Adrenal gland (tissue), 19 donors: ENCODE data around the gene CLASRP. TPM values are rescaled to one million over a fixed set of nuclear protein-coding genes. Genes with fewer than 3 reads are reported as not detected.
A peak's percentile ranks its signal among the peaks of the same experiment; 100 is the strongest.

Experiments
- DNase-seq, 7 donors: peaks; one replicate each; pipeline ENCODE4 v3.0.0-alpha.2; 2019 to 2020
- H3K27ac ChIP-seq, 5 donors: fragments of 200-600 bp; sonication (generic) in 4 of 5; 1 replicate in 3 of 5; 2 replicates in 2 of 5; pipeline versions ENCODE4 v1.5.1 to v1.8.0; 2016 to 2020; ENCODE audit warnings: mild to moderate bottlenecking in 1 of 5
- H3K27me3 ChIP-seq: fragments of 200-600 bp; 2 replicates; pipeline ENCODE4 v1.8.0; 2021
- H3K36me3 ChIP-seq, 2 donors: fragments of 200-600 bp; replicated peaks in 1 of 2; 1 replicate in 1 of 2; 2 replicates in 1 of 2; pipeline versions ENCODE4 v1.5.1 to v1.8.0; 2018 to 2022
- H3K4me1 ChIP-seq, 2 donors: fragments of 200-600 bp; replicated peaks in 1 of 2; 1 replicate in 1 of 2; 2 replicates in 1 of 2; pipeline versions ENCODE4 v1.5.1 to v1.8.0; 2018 to 2021
- H3K4me3 ChIP-seq, 4 donors: fragments of 200-600 bp; sonication (generic) in 3 of 4; one replicate each; pipeline ENCODE4 v1.5.1; 2016 to 2018
- H3K9me3 ChIP-seq, 3 donors: fragments of 200-600 bp; sonication (generic) in 1 of 3; replicated peaks in 1 of 3; 1 replicate in 2 of 3; 2 replicates in 1 of 3; pipeline versions ENCODE4 v1.5.1 to v1.8.0; 2016 to 2021
- POLR2A ChIP-seq, 2 donors: fragments of 450-650 bp; IDR thresholded peaks; one replicate each; pipeline ENCODE4 v1.6.1; 2017; ENCODE audit warnings: antibody characterized with exemption in 2 of 2, mild to moderate bottlenecking in 2 of 2, moderate library complexity in 1 of 2
- WGBS, 4 donors: extraction: QIAGEN DNeasy Blood & Tissue Kit in 2 of 4; methylation state at CpG; one replicate each; pipeline versions ENCODE4 v1.1.5 to v1.1.7; 2013 to 2017; 5-methylcytosine and 5-hydroxymethylcytosine counted together
- intact Hi-C, 2 donors: fragments of 100-400 bp; cut with DNase I; formaldehyde crosslinking; loops; one replicate each; pipeline versions ENCODE4 v1.14.1 to v1.15.0; 2022 to 2023
- long read RNA-seq, 10 donors: library from polyadenylated mRNA in 3 of 10; unstranded in 2 of 10; stranded (forward) in 1 of 10; transcript quantifications; one replicate each; pipeline ENCODE4 v2.0.0 and lab custom pipeline, GENCODE V29; 2021 to 2026
- polyA plus RNA-seq, 3 donors: library from polyadenylated mRNA; stranded (reverse); fragments of 200-250 nt in 2 of 3; fragments of 350-450 nt in 1 of 3; fragmentation: Illumina TruSeq in 1 of 3; extraction: RNeasy Lipid Tissue Mini Kit (QIAGEN cat#74804) in 1 of 3; gene quantifications; one replicate each; pipeline ENCODE4 v1.2.3, GENCODE V29; 2013 to 2014
- total RNA-seq, 9 donors: library from RNA; depleted of rRNA in 4 of 9; stranded (reverse); fragments of >200 nt in 4 of 9; fragments of 120-200 nt in 1 of 9; fragmentation: NEBNext Ultra II Directional in 1 of 9; extraction: Animal tissue kit (Norgen Biotek cat#: 25700) in 1 of 9; gene quantifications; one replicate each; pipeline versions ENCODE4 v1.1.0 to v1.2.4, GENCODE V29; 2013 to 2023
- TF ChIP-seq, protein P1 (sequence below), 6 experiments: fragments of 450-650 bp in 4 of 6; fragments of 200-600 bp in 2 of 6; sonication (generic) in 1 of 6; IDR thresholded peaks; 1 replicate in 5 of 6; 2 replicates in 1 of 6; pipeline versions ENCODE4 v1.5.1 to v1.8.0; 2016 to 2021; ENCODE audit warnings: antibody characterized with exemption in 6 of 6, mild to moderate bottlenecking in 2 of 6, moderate library complexity in 1 of 6
- donor health status: healthy with polysubstance abuse.
- donor health status: Bipolar disorder and iron deficiency.
- donor health status: DM: yes; HTN: yes; CAD: no.
- donor health status: DM: no; HTN: no; CAD: no.
- donor health status: DM: no; HTN: no; CAD: no.
- donor health status: DM: yes; HTN: yes; CAD: no.

The CLASRP gene
- 100 to 1,000 TPM in 1 of 9 donors, 10 to 100 TPM in 8; 19.8 to 137 (median 53.7) TPM for total RNA-seq
- 100 to 1,000 TPM in 2 of 3 donors, 10 to 100 TPM in 1; 39.8 to 730 (median 246) TPM for polyA plus RNA-seq
- long read RNA-seq, donor 1, partial matches to known transcripts: 0 of 3 reads
- long read RNA-seq, donor 1, other reads (novel, unspliced or antisense): 0 of 3 reads
- long read RNA-seq, donor 2, partial matches to known transcripts: 0 of 4 reads
- long read RNA-seq, donor 2, other reads (novel, unspliced or antisense): 0 of 4 reads
- long read RNA-seq, donor 3: 0 reads
- long read RNA-seq, donor 4, partial matches to known transcripts: 0 of 2 reads
- long read RNA-seq, donor 4, other reads (novel, unspliced or antisense): 2 of 2 reads
- long read RNA-seq, donor 5, transcript CLASRP-201 (21 exons, 2,234 nt): minor isoform, 5 of 52 reads
- long read RNA-seq, donor 5, transcript CLASRP-202 (21 exons, 2,213 nt): major isoform, 16 of 52 reads
- long read RNA-seq, donor 5, partial matches to known transcripts: 10 of 52 reads
- long read RNA-seq, donor 5, other reads (novel, unspliced or antisense): 20 of 52 reads
- long read RNA-seq, donor 6, partial matches to known transcripts: 1 of 10 reads
- long read RNA-seq, donor 6, other reads (novel, unspliced or antisense): 5 of 10 reads
- long read RNA-seq, donor 7: 0 reads
- long read RNA-seq, donor 8, partial matches to known transcripts: 0 of 3 reads
- long read RNA-seq, donor 8, other reads (novel, unspliced or antisense): 0 of 3 reads
- long read RNA-seq, donor 9, partial matches to known transcripts: 0 of 6 reads
- long read RNA-seq, donor 9, other reads (novel, unspliced or antisense): 0 of 6 reads
- long read RNA-seq, donor 10, partial matches to known transcripts: 0 of 1 reads
- long read RNA-seq, donor 10, other reads (novel, unspliced or antisense): 0 of 1 reads

GRCh38 chr19:45038931-45039893 lies at the start of gene CLASRP:
CLASRP (plus strand) TSS chr19:45039045; CDS start chr19:45040213, 1,168 bp downstream.
- Histone ChIP-seq H3K27me3 (no peaks in the 10 kb centered on the region), H3K36me3 (peaks cover 0 to 62% of the 10 kb centered on the region in 2 donors), H3K4me3 (peak within 1 kb of the TSS; percentile 70 to 92 (median 78)), H3K4me1 (peaks cover 7 to 32% of the 10 kb centered on the region in 2 donors), H3K9me3 (no peaks in the 10 kb centered on the region), H3K27ac (peak within 1 kb of the TSS; percentile 86 to 98 (median 96))
- WGBS, 4 donors: 1 to 3% (median 2%) methylated on average over 45 to 62 of the region's 62 CpGs
- DNase-seq: peak; percentile 91 to 95 (median 94)
- intact Hi-C loops: no loop called here
- TF ChIP-seq, protein P1, sequence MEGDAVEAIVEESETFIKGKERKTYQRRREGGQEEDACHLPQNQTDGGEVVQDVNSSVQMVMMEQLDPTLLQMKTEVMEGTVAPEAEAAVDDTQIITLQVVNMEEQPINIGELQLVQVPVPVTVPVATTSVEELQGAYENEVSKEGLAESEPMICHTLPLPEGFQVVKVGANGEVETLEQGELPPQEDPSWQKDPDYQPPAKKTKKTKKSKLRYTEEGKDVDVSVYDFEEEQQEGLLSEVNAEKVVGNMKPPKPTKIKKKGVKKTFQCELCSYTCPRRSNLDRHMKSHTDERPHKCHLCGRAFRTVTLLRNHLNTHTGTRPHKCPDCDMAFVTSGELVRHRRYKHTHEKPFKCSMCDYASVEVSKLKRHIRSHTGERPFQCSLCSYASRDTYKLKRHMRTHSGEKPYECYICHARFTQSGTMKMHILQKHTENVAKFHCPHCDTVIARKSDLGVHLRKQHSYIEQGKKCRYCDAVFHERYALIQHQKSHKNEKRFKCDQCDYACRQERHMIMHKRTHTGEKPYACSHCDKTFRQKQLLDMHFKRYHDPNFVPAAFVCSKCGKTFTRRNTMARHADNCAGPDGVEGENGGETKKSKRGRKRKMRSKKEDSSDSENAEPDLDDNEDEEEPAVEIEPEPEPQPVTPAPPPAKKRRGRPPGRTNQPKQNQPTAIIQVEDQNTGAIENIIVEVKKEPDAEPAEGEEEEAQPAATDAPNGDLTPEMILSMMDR (IDR thresholded peaks at IDR 0.05): no peak
- peak; percentile 85 to 91 for TF ChIP-seq POLR2A (IDR thresholded peaks at IDR 0.05)

DNA sequence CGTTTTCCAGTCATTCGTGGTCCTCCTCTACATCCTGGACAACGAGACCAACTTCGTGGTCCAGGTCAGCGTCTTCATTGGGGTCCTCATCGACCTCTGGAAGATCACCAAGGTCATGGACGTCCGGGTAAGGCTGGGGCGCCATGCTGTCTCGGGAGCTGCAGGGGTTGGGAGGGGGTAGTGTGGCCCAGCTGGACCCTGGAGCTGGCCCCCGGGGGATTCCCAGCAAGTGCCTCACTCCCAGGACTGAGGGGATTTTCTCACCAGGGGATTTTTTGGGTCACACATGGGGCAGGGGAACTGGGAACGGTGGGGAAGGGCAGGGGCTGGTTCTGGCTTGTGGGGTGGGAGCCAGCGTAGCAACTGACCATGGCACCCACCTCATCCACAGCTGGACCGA lies 48.4 kb upstream of the CLASRP start:
- Histone ChIP-seq H3K4me3 (no peak overlapping the region), H3K27ac (no peak overlapping the region), H3K27me3 (no peaks in the 10 kb centered on the region), H3K36me3 (peaks cover 0 to 67% of the 10 kb centered on the region in 2 donors), H3K9me3 (no peaks in the 10 kb centered on the region), H3K4me1 (peaks cover 10% of the 10 kb centered on the region in 2 donors)
- DNase-seq: no peak
- intact Hi-C loops: no loop called here
- TF ChIP-seq, protein P1 (IDR thresholded peaks at IDR 0.05): no peak
- TF ChIP-seq POLR2A (IDR thresholded peaks at IDR 0.05): no peak
- WGBS, 4 donors: 77 to 85% (median 81%) methylated on average over 4 to 14 of the region's 14 CpGs

GRCh38 chr19:44990966-44991365 lies 47.9 kb upstream of the CLASRP start:
- Histone ChIP-seq H3K27ac (no peak overlapping the region), H3K9me3 (no peaks in the 10 kb centered on the region), H3K4me1 (peaks cover 10% of the 10 kb centered on the region in 2 donors), H3K4me3 (no peak overlapping the region), H3K27me3 (no peaks in the 10 kb centered on the region), H3K36me3 (peaks cover 0 to 62% of the 10 kb centered on the region in 2 donors)
- DNase-seq: no peak
- 92 to 100% (median 95%) methylated on average over 3 to 12 of the region's 12 CpGs; no CpG with 5 or more reads in 1 of the 4 donors for WGBS, 4 donors
- TF ChIP-seq, protein P1 (IDR thresholded peaks at IDR 0.05): no peak
- TF ChIP-seq POLR2A (IDR thresholded peaks at IDR 0.05): no peak
- intact Hi-C loops: no loop called here
